Neural progenitor cell (in vitro differentiated cells): Measurements from ENCODE around the gene METTL6.
"Not testable (repeated sequence)": the region's sequence is repeated elsewhere in the genome, so short reads cannot be mapped to it uniquely, and the experiment has no call there.

Experiments used
- EZH2 ChIP-seq: fragments of 200-600 bp; sonication (generic); IDR thresholded peaks from 2 replicates; pipeline ENCODE4 v1.6.1; 2017; ENCODE audit warnings: antibody characterized with exemption, mild to moderate bottlenecking, moderate library complexity
- EZH2phosphoT487 ChIP-seq: fragments of 200-600 bp; sonication (generic); IDR thresholded peaks from 2 replicates; pipeline ENCODE4 v1.6.1; 2017; ENCODE audit warnings: antibody characterized with exemption
- TF ChIP-seq, protein P1 (sequence below): fragments of 200-600 bp; sonication (generic); IDR thresholded peaks from 2 replicates; pipeline ENCODE4 v1.5.1; 2017; ENCODE audit warnings: antibody characterized with exemption, mild to moderate bottlenecking

DNA sequence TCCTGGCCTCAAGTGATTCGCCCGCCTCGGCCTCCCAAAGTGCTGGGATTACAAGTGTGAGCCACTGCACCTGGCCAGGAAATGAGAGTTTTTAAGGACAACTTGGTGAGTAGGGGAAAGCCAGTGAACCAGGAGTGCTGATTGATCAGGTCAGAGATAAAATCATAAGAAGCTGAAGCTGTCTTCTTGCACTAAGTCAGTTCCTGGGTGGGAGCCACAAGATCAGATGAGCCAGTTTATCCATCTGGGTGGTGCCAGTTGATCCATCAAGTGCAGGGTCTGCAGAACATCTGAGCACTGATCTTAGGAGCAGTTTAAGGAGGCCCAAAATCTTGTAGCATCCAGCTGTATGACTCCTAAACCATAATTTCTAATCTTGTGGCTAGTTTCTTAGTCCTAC lies 39.0 kb downstream of the METTL6 start:
- TF ChIP-seq, protein P1, sequence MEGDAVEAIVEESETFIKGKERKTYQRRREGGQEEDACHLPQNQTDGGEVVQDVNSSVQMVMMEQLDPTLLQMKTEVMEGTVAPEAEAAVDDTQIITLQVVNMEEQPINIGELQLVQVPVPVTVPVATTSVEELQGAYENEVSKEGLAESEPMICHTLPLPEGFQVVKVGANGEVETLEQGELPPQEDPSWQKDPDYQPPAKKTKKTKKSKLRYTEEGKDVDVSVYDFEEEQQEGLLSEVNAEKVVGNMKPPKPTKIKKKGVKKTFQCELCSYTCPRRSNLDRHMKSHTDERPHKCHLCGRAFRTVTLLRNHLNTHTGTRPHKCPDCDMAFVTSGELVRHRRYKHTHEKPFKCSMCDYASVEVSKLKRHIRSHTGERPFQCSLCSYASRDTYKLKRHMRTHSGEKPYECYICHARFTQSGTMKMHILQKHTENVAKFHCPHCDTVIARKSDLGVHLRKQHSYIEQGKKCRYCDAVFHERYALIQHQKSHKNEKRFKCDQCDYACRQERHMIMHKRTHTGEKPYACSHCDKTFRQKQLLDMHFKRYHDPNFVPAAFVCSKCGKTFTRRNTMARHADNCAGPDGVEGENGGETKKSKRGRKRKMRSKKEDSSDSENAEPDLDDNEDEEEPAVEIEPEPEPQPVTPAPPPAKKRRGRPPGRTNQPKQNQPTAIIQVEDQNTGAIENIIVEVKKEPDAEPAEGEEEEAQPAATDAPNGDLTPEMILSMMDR = not testable (repeated sequence)
- TF ChIP-seq EZH2, EZH2phosphoT487: not testable (repeated sequence)
